Smooth muscle cell of the brain vasculature (primary cell): ENCODE measurements around the gene GRB10.

Experiments
- DNase-seq: peaks from one replicate; pipeline ENCODE4 v3.0.0-alpha.2; 2012; ENCODE audit warnings: low read depth, low spot score

Gene GRB10

GRCh38 chr7:50671386-50671785 lies 111.3 kb downstream of the GRB10 start:
- DNase-seq = no peak

- DNase-seq = no peak
These were observed 112.8 kb downstream of the GRB10 start for GRCh38 chr7:50669890-50670289.

GRCh38 chr7:50667789-50668226 lies 114.9 kb downstream of the GRB10 start:
- no peak for DNase-seq

- DNase-seq = no peak
These were observed 115.4 kb downstream of the GRB10 start for GRCh38 chr7:50667338-50667737.

GRCh38 chr7:50666124-50666496 lies 116.6 kb downstream of the GRB10 start:
- no peak for DNase-seq

GRCh38 chr7:50665403-50666123 lies 117.1 kb downstream of the GRB10 start:
- no peak for DNase-seq

GRCh38 chr7:50664937-50665336 lies 117.8 kb downstream of the GRB10 start:
- DNase-seq = no peak

- no peak for DNase-seq
These were observed 118.2 kb downstream of the GRB10 start for GRCh38 chr7:50664461-50664922.

- DNase-seq = no peak
These were observed 119.1 kb downstream of the GRB10 start for GRCh38 chr7:50663396-50664102.

- no peak for DNase-seq
These were observed 119.7 kb downstream of the GRB10 start for GRCh38 chr7:50662996-50663395.

- no peak for DNase-seq
These were observed 120.5 kb downstream of the GRB10 start for GRCh38 chr7:50662041-50662694.

- no peak for DNase-seq
These were observed 121.2 kb downstream of the GRB10 start for GRCh38 chr7:50661345-50662040.

GRCh38 chr7:50660830-50661175 lies 121.9 kb downstream of the GRB10 start:
- no peak for DNase-seq

GRCh38 chr7:50660040-50660829 lies 122.5 kb downstream of the GRB10 start:
- DNase-seq = no peak

- DNase-seq = no peak
These were observed 123.2 kb downstream of the GRB10 start for GRCh38 chr7:50659329-50659965.

GRCh38 chr7:50658696-50659095 lies 124.0 kb downstream of the GRB10 start:
- DNase-seq = no peak

GRCh38 chr7:50657912-50658311 lies 124.8 kb downstream of the GRB10 start:
- DNase-seq = no peak

GRCh38 chr7:50657341-50657873 lies 125.3 kb downstream of the GRB10 start:
- no peak for DNase-seq

- no peak for DNase-seq
These were observed 126.4 kb downstream of the GRB10 start for GRCh38 chr7:50656141-50656895.

- no peak for DNase-seq
These were observed 127.2 kb downstream of the GRB10 start for GRCh38 chr7:50655490-50655889.
